T-helper 2 cell treated with Interferon-gamma antibody and Interleukin-4, amounts not matched to agents 5 μg/mL and 100 μg/mL, for 36 hours (primary cell): ENCODE results near the gene NIPA2.

Experiments
- DNase-seq: peaks from one replicate; pipeline ENCODE4 v3.0.0; 2021; ENCODE audit warnings: low spot score
- H3K27ac Mint-ChIP-seq: one replicate; pipeline ENCODE4 v1.8.0; 2021; ENCODE audit warnings: mild to moderate bottlenecking, mixed read lengths
- H3K27me3 Mint-ChIP-seq: one replicate; pipeline ENCODE4 v1.8.0; 2021; ENCODE audit warnings: low read depth, mixed read lengths
- H3K36me3 Mint-ChIP-seq: one replicate; pipeline ENCODE4 v1.8.0; 2021; ENCODE audit warnings: low read depth, mixed read lengths
- H3K4me1 Mint-ChIP-seq: one replicate; pipeline ENCODE4 v1.8.0; 2021; ENCODE audit warnings: low read depth, mixed read lengths
- H3K4me3 Mint-ChIP-seq: one replicate; pipeline ENCODE4 v1.8.0; 2022; ENCODE audit warnings: mild to moderate bottlenecking, moderate library complexity, mixed read lengths
- H3K9me3 Mint-ChIP-seq: one replicate; pipeline ENCODE4 v1.8.0; 2021; ENCODE audit warnings: mixed read lengths

The NIPA2 gene

GRCh38 chr15:22890296-22890695 is 51.8 kb downstream of the NIPA2 start:
- peaks cover under 1% of the 10 kb centered on the region for H3K4me1 Mint-ChIP-seq
- H3K9me3 Mint-ChIP-seq: no peaks in the 10 kb centered on the region
- no peak overlapping the region for H3K4me3 Mint-ChIP-seq
- H3K36me3 Mint-ChIP-seq: no peaks in the 10 kb centered on the region
- DNase-seq: no peak
- H3K27ac Mint-ChIP-seq: no peak overlapping the region
- H3K27me3 Mint-ChIP-seq: no peaks in the 10 kb centered on the region

- Mint-ChIP-seq H3K27ac (no peak overlapping the region), H3K4me1 (peaks cover 3% of the 10 kb centered on the region), H3K9me3 (no peaks in the 10 kb centered on the region), H3K36me3 (no peaks in the 10 kb centered on the region), H3K4me3 (no peak overlapping the region), H3K27me3 (no peaks in the 10 kb centered on the region)
- DNase-seq: no peak
These were observed 53.2 kb downstream of the NIPA2 start for GRCh38 chr15:22891426-22892210.

DNA sequence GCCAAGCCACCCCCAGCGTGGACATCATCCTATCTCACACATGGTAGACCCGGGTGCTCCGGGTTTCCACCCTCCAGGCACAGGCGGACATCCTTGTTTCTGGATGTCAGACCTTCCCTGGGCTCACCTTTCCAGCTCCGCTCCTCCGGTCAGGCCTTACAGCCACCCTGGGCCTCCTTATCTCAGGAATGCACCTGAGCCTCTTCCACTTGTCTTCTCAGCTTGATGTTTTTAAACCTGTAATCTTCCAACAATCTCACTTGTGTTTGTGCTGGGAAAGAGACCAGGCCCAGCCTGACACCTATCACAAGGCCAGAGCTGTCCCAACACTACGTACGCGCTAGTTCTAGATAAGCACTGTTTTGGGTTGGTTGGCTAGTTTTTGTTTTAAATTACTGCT is 53.9 kb downstream of the NIPA2 start:
- DNase-seq: no peak
- Mint-ChIP-seq H3K9me3 (no peaks in the 10 kb centered on the region), H3K4me3 (no peak overlapping the region), H3K36me3 (no peaks in the 10 kb centered on the region), H3K4me1 (peaks cover 3% of the 10 kb centered on the region), H3K27ac (no peak overlapping the region), H3K27me3 (no peaks in the 10 kb centered on the region)

DNA sequence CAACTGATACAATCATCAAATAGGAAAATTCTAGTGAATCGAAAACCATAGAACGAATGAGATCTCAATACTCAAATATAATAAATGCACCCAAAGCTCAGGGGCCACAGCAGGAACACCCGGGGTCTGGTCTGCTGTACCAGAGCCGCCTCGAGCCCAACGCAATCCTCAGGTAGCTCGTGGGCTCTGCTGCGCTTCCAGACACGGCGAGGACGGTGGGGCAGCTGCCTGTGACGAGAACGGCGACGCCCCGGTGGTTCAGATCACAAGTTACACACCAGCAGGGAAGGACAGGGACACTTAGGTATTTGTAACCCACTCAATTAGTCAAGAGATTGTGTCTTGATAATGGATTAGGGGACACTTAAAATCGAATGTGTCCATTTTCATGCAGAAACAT is 54.6 kb downstream of the NIPA2 start:
- no peaks in the 10 kb centered on the region for H3K27me3 Mint-ChIP-seq
- H3K9me3 Mint-ChIP-seq: no peaks in the 10 kb centered on the region
- no peak overlapping the region for H3K4me3 Mint-ChIP-seq
- H3K4me1 Mint-ChIP-seq: peaks cover 3% of the 10 kb centered on the region
- H3K36me3 Mint-ChIP-seq: no peaks in the 10 kb centered on the region
- H3K27ac Mint-ChIP-seq: no peak overlapping the region
- DNase-seq: no peak

DNA sequence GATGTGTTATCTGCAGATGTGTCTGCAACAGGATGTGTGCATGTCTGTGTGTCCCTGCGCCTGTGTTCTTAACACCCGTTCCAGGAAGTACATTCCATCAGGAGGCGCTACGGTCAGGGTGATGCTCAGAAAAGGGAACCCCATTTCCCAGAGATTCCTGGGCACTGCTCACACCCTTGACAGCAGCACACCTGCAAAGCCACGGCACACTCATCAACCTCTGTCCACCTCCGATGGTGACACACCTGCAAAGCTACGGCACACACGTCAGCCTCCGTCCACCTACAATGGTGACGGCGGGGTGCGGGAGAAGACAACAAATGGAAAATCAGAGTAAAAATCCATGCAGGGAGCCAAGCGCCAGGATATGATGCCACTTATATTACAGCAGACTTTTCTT is 55.4 kb downstream of the NIPA2 start:
- DNase-seq: no peak
- H3K4me1 Mint-ChIP-seq: peaks cover 3% of the 10 kb centered on the region
- H3K4me3 Mint-ChIP-seq: no peak overlapping the region
- H3K36me3 Mint-ChIP-seq: no peaks in the 10 kb centered on the region
- no peaks in the 10 kb centered on the region for H3K27me3 Mint-ChIP-seq
- no peaks in the 10 kb centered on the region for H3K9me3 Mint-ChIP-seq
- no peak overlapping the region for H3K27ac Mint-ChIP-seq

DNA sequence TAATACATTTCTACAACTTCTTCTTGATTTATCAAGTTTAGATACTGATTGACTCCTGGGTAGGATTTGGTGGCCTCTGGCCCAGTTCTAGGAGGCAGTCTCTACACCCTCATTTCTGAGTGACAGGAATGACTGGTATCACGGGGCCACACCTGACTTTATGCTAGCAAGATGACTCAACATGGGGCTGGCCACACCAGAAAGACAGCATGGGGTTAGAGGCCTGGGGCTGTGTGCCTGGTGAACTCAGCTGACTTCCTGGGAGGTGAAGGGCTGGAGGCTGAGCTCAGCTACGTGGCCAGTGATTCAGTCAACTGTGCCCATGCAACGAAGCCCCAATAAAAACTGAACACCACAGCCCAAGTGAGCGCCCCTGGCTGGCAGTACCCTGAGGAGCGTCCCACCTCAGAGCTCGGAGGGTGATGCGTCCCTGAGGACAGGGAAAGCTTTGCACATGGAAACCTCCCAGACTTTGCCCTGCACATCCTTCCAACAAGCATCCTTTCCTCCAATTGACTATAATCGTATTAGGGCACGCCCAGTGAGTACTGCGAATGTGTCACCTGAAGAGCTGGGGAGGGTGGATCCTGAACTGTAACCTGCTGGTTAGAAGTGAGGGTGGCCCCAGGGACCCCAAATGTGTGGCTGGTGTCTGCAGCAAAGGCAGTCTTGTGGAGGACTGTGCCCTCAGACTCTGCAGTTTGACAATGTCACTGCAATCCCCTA is 57.2 kb downstream of the NIPA2 start:
- peak; percentile 52 for DNase-seq
- Mint-ChIP-seq H3K36me3 (peaks cover 1% of the 10 kb centered on the region), H3K4me1 (peaks cover 3% of the 10 kb centered on the region), H3K4me3 (no peak overlapping the region), H3K27ac (peak overlapping the region; percentile 49), H3K27me3 (no peaks in the 10 kb centered on the region), H3K9me3 (no peaks in the 10 kb centered on the region)

GRCh38 chr15:22902046-22902445 is 63.6 kb downstream of the NIPA2 start:
- peaks cover 1% of the 10 kb centered on the region for H3K36me3 Mint-ChIP-seq
- H3K4me3 Mint-ChIP-seq: no peak overlapping the region
- H3K27me3 Mint-ChIP-seq: no peaks in the 10 kb centered on the region

GRCh38 chr15:22902578-22902977 is 64.1 kb downstream of the NIPA2 start:
- Mint-ChIP-seq H3K36me3 (peaks cover 1% of the 10 kb centered on the region), H3K27ac (no peak overlapping the region), H3K4me1 (no peaks in the 10 kb centered on the region), H3K4me3 (no peak overlapping the region), H3K9me3 (no peaks in the 10 kb centered on the region), H3K27me3 (no peaks in the 10 kb centered on the region)
- DNase-seq: no peak

More at GRCh38 chr15:22902046-22902445, 63.6 kb downstream of the NIPA2 start:
- no peak overlapping the region for H3K27ac Mint-ChIP-seq
- H3K4me1 Mint-ChIP-seq: no peaks in the 10 kb centered on the region
- H3K9me3 Mint-ChIP-seq: no peaks in the 10 kb centered on the region
- DNase-seq: no peak

- no peak overlapping the region for H3K27ac Mint-ChIP-seq
- no peak for DNase-seq
- H3K9me3 Mint-ChIP-seq: no peaks in the 10 kb centered on the region
- H3K27me3 Mint-ChIP-seq: no peaks in the 10 kb centered on the region
- no peaks in the 10 kb centered on the region for H3K4me1 Mint-ChIP-seq
- no peak overlapping the region for H3K4me3 Mint-ChIP-seq
- H3K36me3 Mint-ChIP-seq: peaks cover 3% of the 10 kb centered on the region
These were observed 64.5 kb downstream of the NIPA2 start for GRCh38 chr15:22902981-22903380.

DNA sequence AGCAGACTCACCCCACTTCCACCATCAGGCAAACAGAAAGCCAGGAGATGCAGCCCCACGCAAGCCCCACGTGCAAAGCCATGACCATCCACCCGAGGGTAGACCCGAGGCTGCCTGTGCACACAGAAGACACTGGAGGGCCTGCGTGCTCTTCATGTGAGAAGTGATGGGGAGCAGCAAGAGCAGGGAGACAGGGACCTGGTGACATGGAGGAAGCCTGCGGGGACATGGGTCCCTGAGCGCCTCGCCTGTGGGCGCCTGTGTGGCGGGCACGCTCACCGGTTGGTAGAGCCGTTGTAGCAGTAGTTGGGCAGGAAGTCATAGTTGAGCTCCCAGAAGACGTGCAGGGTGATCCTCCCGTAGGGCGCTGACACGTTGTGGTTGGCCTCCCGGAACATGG is 65.0 kb downstream of the NIPA2 start:
- Mint-ChIP-seq H3K9me3 (no peaks in the 10 kb centered on the region), H3K4me3 (no peak overlapping the region), H3K4me1 (no peaks in the 10 kb centered on the region), H3K27me3 (no peaks in the 10 kb centered on the region), H3K36me3 (peaks cover 3% of the 10 kb centered on the region), H3K27ac (no peak overlapping the region)
- no peak for DNase-seq

DNA sequence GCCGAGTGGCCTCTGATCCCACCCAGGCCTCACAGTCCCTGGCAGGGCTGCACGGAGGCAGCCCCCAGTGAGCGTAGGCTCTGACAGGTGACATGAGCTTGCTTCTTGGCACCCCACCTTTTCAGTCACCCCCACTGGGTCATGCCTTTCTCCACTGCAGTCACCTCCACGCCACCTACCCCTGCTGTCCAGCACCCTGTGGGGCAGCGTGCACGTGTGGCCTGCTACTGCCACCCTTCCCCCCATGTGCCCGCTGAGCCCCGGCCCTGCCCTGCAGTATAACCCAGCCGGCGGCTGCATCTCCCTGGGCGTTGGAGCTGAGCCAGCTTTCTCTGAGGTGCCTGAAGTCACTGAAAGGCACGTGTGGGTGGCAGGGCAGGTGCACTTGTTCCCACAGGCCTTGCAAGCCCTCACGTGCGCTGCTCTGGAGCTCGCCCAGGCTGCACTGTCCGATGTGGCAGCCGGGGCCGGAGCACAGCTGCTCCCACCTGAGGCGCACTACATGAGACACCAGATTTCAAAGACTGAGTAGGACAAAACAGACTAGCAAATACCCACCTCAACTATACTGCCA is 65.6 kb downstream of the NIPA2 start:
- DNase-seq: no peak
- Mint-ChIP-seq H3K9me3 (no peaks in the 10 kb centered on the region), H3K27me3 (no peaks in the 10 kb centered on the region), H3K4me1 (no peaks in the 10 kb centered on the region), H3K4me3 (no peak overlapping the region), H3K36me3 (peaks cover 5% of the 10 kb centered on the region), H3K27ac (no peak overlapping the region)

- H3K4me3 Mint-ChIP-seq: no peak overlapping the region
- no peaks in the 10 kb centered on the region for H3K9me3 Mint-ChIP-seq
- peaks cover 3% of the 10 kb centered on the region for H3K36me3 Mint-ChIP-seq
- no peaks in the 10 kb centered on the region for H3K27me3 Mint-ChIP-seq
- no peak for DNase-seq
- no peaks in the 10 kb centered on the region for H3K4me1 Mint-ChIP-seq
- H3K27ac Mint-ChIP-seq: no peak overlapping the region
These were observed 66.3 kb downstream of the NIPA2 start for GRCh38 chr15:22904736-22905135.

DNA sequence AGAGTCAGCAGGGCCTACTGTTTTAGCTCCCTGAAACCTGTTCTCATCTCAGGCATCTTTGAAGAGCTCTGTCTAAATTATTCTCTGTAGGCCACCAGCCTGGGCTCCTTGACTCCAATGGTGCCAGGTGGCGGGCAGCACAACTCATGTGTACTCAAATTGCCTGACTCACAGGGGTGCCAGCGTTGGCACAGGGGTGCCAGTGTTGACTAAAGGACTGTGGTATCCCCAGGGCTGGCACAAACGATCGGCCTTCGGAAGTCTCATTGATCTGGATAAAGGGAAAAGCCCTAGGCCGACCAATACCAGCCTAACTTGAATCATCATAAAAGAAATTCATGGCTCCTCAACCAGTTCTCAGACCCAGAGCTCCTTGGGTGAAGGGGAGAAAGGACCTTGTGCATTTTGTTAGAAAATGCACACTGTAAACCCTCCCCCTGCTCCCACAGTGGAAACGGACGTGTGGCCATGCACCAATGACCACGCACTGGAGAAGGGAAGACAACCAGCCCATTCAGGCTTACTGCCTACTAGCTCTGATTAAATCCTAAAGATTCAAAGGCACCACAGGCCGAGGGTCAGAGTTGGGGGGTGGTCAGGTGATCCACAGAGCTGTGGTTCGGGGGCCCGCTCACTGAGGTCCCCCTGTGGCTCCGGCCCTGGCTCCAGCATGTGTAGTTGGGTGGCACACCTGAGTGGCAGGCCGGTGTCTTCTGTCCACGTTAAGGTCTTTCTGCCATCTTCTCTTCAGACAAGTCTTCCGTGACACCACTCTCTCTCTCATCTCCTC is 68.9 kb downstream of the NIPA2 start:
- H3K27me3 Mint-ChIP-seq: no peaks in the 10 kb centered on the region
- H3K36me3 Mint-ChIP-seq: peaks cover 3% of the 10 kb centered on the region
- H3K9me3 Mint-ChIP-seq: no peaks in the 10 kb centered on the region
- no peak overlapping the region for H3K27ac Mint-ChIP-seq
- no peaks in the 10 kb centered on the region for H3K4me1 Mint-ChIP-seq
- no peak for DNase-seq
- no peak overlapping the region for H3K4me3 Mint-ChIP-seq

- H3K4me1 Mint-ChIP-seq: no peaks in the 10 kb centered on the region
- no peaks in the 10 kb centered on the region for H3K9me3 Mint-ChIP-seq
- no peak for DNase-seq
- no peaks in the 10 kb centered on the region for H3K27me3 Mint-ChIP-seq
- H3K4me3 Mint-ChIP-seq: no peak overlapping the region
- H3K36me3 Mint-ChIP-seq: peaks cover 3% of the 10 kb centered on the region
- no peak overlapping the region for H3K27ac Mint-ChIP-seq
These were observed 70.4 kb downstream of the NIPA2 start for GRCh38 chr15:22908830-22909229.
